ENCODE data around the gene ADARB1.
A peak's percentile ranks its signal among the peaks of the same experiment; 100 is the strongest.

The ADARB1 gene

GRCh38 chr21:45217010-45217409, 142.6 kb downstream of the ADARB1 start:
- DNase-seq (ENCODE audit: low read depth, low spot score), result no peak
- POLR2A ChIA-PET, result no interaction called here
- CTCF ChIA-PET, result no interaction called here
- TF ChIP-seq CTCF (IDR thresholded peaks at IDR 0.05; ENCODE audit: insufficient read depth, low read length, missing control alignments), result no peak
- H3K4me3 ChIP-seq (ENCODE audit: low read depth, low read length), result no peak overlapping the region

- H3K4me3 ChIP-seq (ENCODE audit: low read depth, low read length), result no peak overlapping the region
- no peak for DNase-seq (ENCODE audit: low read depth, low spot score)
- TF ChIP-seq CTCF (IDR thresholded peaks at IDR 0.05; ENCODE audit: insufficient read depth, low read length, missing control alignments), result no peak
- ChIA-PET POLR2A (no interaction called here), CTCF (interaction anchor here (1.2 to 1.4 kb wide), 2 partner anchors 12 to 79 kb away, joined by 3 read pairs; no protein-coding TSS in a partner anchor)
Measured at GRCh38 chr21:45219517-45219916, 145.1 kb downstream of the ADARB1 start.

- POLR2A ChIA-PET, result no interaction called here
- CTCF ChIA-PET, result interaction anchor here (1.4 kb wide), 1 partner anchor 80 kb away, joined by 3 read pairs; no protein-coding TSS in a partner anchor
- no peak for TF ChIP-seq CTCF (IDR thresholded peaks at IDR 0.05; ENCODE audit: insufficient read depth, low read length, missing control alignments)
- no peak overlapping the region for H3K4me3 ChIP-seq (ENCODE audit: low read depth, low read length)
- peak; percentile 4 for DNase-seq (ENCODE audit: low read depth, low spot score)
Measured at GRCh38 chr21:45220071-45220481, 145.7 kb downstream of the ADARB1 start.

GRCh38 chr21:45220714-45221490, 146.5 kb downstream of the ADARB1 start:
- ChIA-PET CTCF (interaction anchor here (0.8 kb wide), 1 partner anchor 80 kb away, joined by 3 read pairs; no protein-coding TSS in a partner anchor), POLR2A (no interaction called here)
- TF ChIP-seq CTCF (IDR thresholded peaks at IDR 0.05; ENCODE audit: insufficient read depth, low read length, missing control alignments), result no peak
- no peak overlapping the region for H3K4me3 ChIP-seq (ENCODE audit: low read depth, low read length)
- DNase-seq (ENCODE audit: low read depth, low spot score), result no peak

GRCh38 chr21:45222001-45222400, 147.6 kb downstream of the ADARB1 start:
- CTCF ChIA-PET, result no interaction called here
- no peak for TF ChIP-seq CTCF (IDR thresholded peaks at IDR 0.05; ENCODE audit: insufficient read depth, low read length, missing control alignments)
- no peak for DNase-seq (ENCODE audit: low read depth, low spot score)
- POLR2A ChIA-PET, result no interaction called here
- H3K4me3 ChIP-seq (ENCODE audit: low read depth, low read length), result no peak overlapping the region

GRCh38 chr21:45223236-45224185, 149.1 kb downstream of the ADARB1 start:
- POLR2A ChIA-PET, result no interaction called here
- no peak for TF ChIP-seq CTCF (IDR thresholded peaks at IDR 0.05; ENCODE audit: insufficient read depth, low read length, missing control alignments)

More at GRCh38 chr21:45223236-45224185, 149.1 kb downstream of the ADARB1 start:
- DNase-seq (ENCODE audit: low read depth, low spot score), result no peak
- CTCF ChIA-PET, result interaction anchor here (1.1 to 1.5 kb wide), 2 partner anchors 16 to 85 kb away, joined by 3 read pairs; no protein-coding TSS in a partner anchor
- no peak overlapping the region for H3K4me3 ChIP-seq (ENCODE audit: low read depth, low read length)
